Measurements from ENCODE around the gene HTT-AS.

HTT-AS gene

DNA sequence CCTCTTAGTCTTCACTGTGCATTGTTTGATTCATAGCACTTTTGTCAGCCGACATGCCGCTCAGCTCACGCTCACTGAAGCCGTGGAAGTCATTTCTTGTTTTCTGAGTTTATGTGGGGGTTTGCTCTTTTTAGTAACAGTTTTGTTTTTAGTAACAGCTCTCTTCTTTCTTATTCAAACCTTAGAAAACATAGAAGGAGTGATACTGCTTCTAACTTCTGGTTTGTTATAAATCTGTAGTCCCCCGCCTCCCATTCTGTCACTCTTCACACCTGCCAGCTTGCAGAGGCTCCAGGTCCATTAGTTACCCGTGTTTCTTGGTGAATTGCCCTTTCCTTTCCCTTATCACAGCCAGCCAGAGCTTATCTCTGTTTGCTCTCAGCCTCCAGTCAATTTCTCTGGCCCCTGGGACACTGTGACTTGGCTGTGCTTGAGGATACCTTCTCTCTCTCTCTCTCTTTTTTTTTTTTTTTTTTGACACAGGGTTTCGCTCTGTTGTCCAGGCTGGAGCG is 60.4 kb downstream of the HTT-AS start:
- TF ChIP-seq, protein P1, sequence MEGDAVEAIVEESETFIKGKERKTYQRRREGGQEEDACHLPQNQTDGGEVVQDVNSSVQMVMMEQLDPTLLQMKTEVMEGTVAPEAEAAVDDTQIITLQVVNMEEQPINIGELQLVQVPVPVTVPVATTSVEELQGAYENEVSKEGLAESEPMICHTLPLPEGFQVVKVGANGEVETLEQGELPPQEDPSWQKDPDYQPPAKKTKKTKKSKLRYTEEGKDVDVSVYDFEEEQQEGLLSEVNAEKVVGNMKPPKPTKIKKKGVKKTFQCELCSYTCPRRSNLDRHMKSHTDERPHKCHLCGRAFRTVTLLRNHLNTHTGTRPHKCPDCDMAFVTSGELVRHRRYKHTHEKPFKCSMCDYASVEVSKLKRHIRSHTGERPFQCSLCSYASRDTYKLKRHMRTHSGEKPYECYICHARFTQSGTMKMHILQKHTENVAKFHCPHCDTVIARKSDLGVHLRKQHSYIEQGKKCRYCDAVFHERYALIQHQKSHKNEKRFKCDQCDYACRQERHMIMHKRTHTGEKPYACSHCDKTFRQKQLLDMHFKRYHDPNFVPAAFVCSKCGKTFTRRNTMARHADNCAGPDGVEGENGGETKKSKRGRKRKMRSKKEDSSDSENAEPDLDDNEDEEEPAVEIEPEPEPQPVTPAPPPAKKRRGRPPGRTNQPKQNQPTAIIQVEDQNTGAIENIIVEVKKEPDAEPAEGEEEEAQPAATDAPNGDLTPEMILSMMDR (IDR thresholded peaks at IDR 0.05; ENCODE audit: low read depth, low read length, missing control alignments) = no peak
- H3K4me3 ChIP-seq (replicated peaks; ENCODE audit: low read depth, low read length) = no peak overlapping the region
- DNase-seq (ENCODE audit: extremely low read depth, low read depth) = no peak

Data from HFF-Myc (cell line).